Tibial nerve (tissue), 4 donors: ENCODE results near the gene IP6K1.

ENCODE experiments used
- CTCF ChIP-seq, 5 experiments: fragments of 200-600 bp in 3 of 5; fragments of 450-650 bp in 2 of 5; sonication (generic) in 3 of 5; IDR thresholded peaks; one replicate each; pipeline ENCODE4 v1.5.1; 2016 to 2019; ENCODE audit warnings: antibody characterized with exemption in 5 of 5, mild to moderate bottlenecking in 3 of 5, moderate library complexity in 2 of 5
- EP300 ChIP-seq, 2 donors: sonication (generic); formaldehyde crosslinking; IDR thresholded peaks; one replicate each; pipeline ENCODE4 v1.6.1; 2017; ENCODE audit warnings: antibody characterized with exemption in 2 of 2, mild to moderate bottlenecking in 1 of 2
- POLR2A ChIP-seq, 2 donors: fragments of 450-650 bp; IDR thresholded peaks; one replicate each; pipeline ENCODE4 v1.6.1; 2017; ENCODE audit warnings: antibody characterized with exemption in 2 of 2, mild to moderate bottlenecking in 2 of 2, moderate library complexity in 2 of 2

- TF ChIP-seq POLR2A (IDR thresholded peaks at IDR 0.05), result no peak
- TF ChIP-seq CTCF (IDR thresholded peaks at IDR 0.05), result no peak
- no peak for TF ChIP-seq EP300 (IDR thresholded peaks at IDR 0.05)
These were observed 36.3 kb downstream of the IP6K1 start for GRCh38 chr3:49750056-49750455.
